Stimulated activated memory B cell treated with anti-CD40 and anti-IgM and Interleukin-4, amounts not matched to agents 10 μg/mL and 1 μg/mL and 100 μg/mL, for 72 hours (primary cell): ENCODE data around the gene ADH5.
"Not testable (repeated sequence)": the region's sequence is repeated elsewhere in the genome, so short reads cannot be mapped to it uniquely, and the experiment has no call there.

Experiments
- ATAC-seq: fragments of 150-1000 bp; cut with Tn5 transposase; 2 replicates; pipeline ENCODE4 v1.10.0; 2021
- H3K27ac Mint-ChIP-seq: one replicate; pipeline ENCODE4 v1.8.0; 2022; ENCODE audit warnings: mild to moderate bottlenecking, mixed read lengths
- H3K27me3 Mint-ChIP-seq: one replicate; pipeline ENCODE4 v1.8.0; 2022; ENCODE audit warnings: mixed read lengths
- H3K36me3 Mint-ChIP-seq: one replicate; pipeline ENCODE4 v1.8.0; 2022; ENCODE audit warnings: mixed read lengths
- H3K4me1 Mint-ChIP-seq: one replicate; pipeline ENCODE4 v1.8.0; 2022; ENCODE audit warnings: mixed read lengths
- H3K4me3 Mint-ChIP-seq: one replicate; pipeline ENCODE4 v1.8.0; 2022; ENCODE audit warnings: mild to moderate bottlenecking, moderate library complexity, mixed read lengths
- H3K9me3 Mint-ChIP-seq: one replicate; pipeline ENCODE4 v1.8.0; 2022; ENCODE audit warnings: mixed read lengths

ADH5 gene

GRCh38 chr4:99071159-99071558 lies 17.4 kb downstream of the ADH5 start:
- Mint-ChIP-seq H3K4me1 (no peaks in the 10 kb centered on the region), H3K4me3 (no peak overlapping the region), H3K36me3 (peaks cover 43% of the 10 kb centered on the region), H3K27me3 (no peaks in the 10 kb centered on the region), H3K9me3 (no peaks in the 10 kb centered on the region), H3K27ac (no peak overlapping the region)
- no peak for ATAC-seq

DNA sequence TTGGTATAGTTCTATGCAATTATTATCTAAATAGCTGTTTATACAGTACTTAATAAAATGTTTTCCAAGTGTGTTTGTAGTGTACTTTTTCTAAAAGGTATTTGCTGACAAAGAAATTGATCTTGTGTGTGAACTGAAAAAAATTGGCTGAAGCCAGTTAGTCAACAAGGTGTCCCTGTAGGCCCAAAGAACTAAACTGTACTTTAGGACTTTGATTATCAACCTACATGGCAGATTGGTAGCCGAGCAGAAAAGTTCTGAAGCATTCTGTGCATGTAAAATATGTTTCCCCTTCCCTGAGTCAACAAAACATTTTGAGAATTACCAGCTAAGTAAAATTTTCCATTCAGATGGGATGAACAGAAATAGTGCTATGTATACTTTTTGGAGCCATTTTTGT lies 21.0 kb downstream of the ADH5 start:
- Mint-ChIP-seq H3K4me1 (no peaks in the 10 kb centered on the region), H3K4me3 (no peak overlapping the region), H3K9me3 (peaks cover 3% of the 10 kb centered on the region), H3K36me3 (peaks cover 42% of the 10 kb centered on the region), H3K27ac (no peak overlapping the region), H3K27me3 (no peaks in the 10 kb centered on the region)
- ATAC-seq: no peak

GRCh38 chr4:99065521-99065920 lies 23.1 kb downstream of the ADH5 start:
- H3K27me3 Mint-ChIP-seq, ATAC-seq, H3K9me3 Mint-ChIP-seq, H3K27ac Mint-ChIP-seq, H3K4me1 Mint-ChIP-seq, H3K4me3 Mint-ChIP-seq: not testable (repeated sequence)
- peaks cover 44% of the 10 kb centered on the region for H3K36me3 Mint-ChIP-seq

GRCh38 chr4:99062120-99062519 lies 26.5 kb downstream of the ADH5 start:
- Mint-ChIP-seq H3K4me1 (peaks cover 7% of the 10 kb centered on the region), H3K36me3 (peaks cover 63% of the 10 kb centered on the region), H3K27ac (peak overlapping the region; percentile 55), H3K4me3 (no peak overlapping the region), H3K27me3 (no peaks in the 10 kb centered on the region), H3K9me3 (peaks cover 3% of the 10 kb centered on the region)
- ATAC-seq: no peak

DNA sequence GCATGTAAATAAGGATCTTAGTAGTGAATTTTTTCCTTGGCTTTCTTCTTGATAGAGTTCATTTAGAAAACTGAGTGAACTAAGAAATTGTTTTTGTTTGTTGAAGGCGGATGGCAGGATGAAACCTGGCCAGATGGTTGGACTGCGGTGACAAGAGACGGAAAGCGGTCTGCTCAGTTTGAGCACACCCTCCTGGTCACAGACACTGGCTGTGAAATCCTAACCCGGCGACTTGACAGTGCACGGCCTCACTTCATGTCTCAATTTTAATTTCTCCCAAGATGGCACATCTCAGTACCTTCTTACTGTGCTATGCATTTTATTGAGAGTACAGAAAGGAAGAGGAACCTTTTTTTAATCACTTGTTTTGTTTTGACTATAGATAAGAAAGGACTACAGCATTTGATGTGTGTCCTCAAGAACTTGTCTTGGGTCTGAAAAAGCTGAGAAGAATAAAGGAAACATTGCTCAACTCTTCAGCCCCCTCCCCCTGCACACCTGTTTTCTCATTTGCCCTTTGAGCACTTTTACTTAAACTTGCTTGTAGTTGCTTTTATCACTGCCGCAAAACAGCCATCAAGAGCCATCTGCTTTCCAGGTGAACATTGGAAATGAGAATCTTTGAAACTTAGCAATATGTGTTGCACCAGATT lies 27.4 kb downstream of the ADH5 start:
- Mint-ChIP-seq H3K27me3 (no peaks in the 10 kb centered on the region), H3K4me3 (no peak overlapping the region), H3K36me3 (peaks cover 66% of the 10 kb centered on the region), H3K27ac (no peak overlapping the region), H3K9me3 (peaks cover 3% of the 10 kb centered on the region), H3K4me1 (peaks cover 10% of the 10 kb centered on the region)
- ATAC-seq: no peak

GRCh38 chr4:99059550-99059949 lies 29.0 kb downstream of the ADH5 start:
- Mint-ChIP-seq H3K27ac (peak overlapping the region; percentile 8), H3K4me1 (peaks cover 16% of the 10 kb centered on the region), H3K4me3 (no peak overlapping the region), H3K9me3 (no peaks in the 10 kb centered on the region), H3K27me3 (no peaks in the 10 kb centered on the region), H3K36me3 (peaks cover 60% of the 10 kb centered on the region)
- ATAC-seq: no peak

GRCh38 chr4:99058228-99058627 lies 30.4 kb downstream of the ADH5 start:
- no peak for ATAC-seq
- H3K36me3 Mint-ChIP-seq: peaks cover 54% of the 10 kb centered on the region
- no peaks in the 10 kb centered on the region for H3K9me3 Mint-ChIP-seq
- H3K27me3 Mint-ChIP-seq: no peaks in the 10 kb centered on the region
- H3K27ac Mint-ChIP-seq: no peak overlapping the region
- no peak overlapping the region for H3K4me3 Mint-ChIP-seq
- H3K4me1 Mint-ChIP-seq: peaks cover 17% of the 10 kb centered on the region

GRCh38 chr4:99054428-99054994 lies 34.1 kb downstream of the ADH5 start:
- Mint-ChIP-seq H3K27me3 (no peaks in the 10 kb centered on the region), H3K36me3 (peaks cover 56% of the 10 kb centered on the region), H3K9me3 (no peaks in the 10 kb centered on the region), H3K27ac (peak overlapping the region; percentile 53), H3K4me3 (no peak overlapping the region), H3K4me1 (peaks cover 16% of the 10 kb centered on the region)
- ATAC-seq: no peak

DNA sequence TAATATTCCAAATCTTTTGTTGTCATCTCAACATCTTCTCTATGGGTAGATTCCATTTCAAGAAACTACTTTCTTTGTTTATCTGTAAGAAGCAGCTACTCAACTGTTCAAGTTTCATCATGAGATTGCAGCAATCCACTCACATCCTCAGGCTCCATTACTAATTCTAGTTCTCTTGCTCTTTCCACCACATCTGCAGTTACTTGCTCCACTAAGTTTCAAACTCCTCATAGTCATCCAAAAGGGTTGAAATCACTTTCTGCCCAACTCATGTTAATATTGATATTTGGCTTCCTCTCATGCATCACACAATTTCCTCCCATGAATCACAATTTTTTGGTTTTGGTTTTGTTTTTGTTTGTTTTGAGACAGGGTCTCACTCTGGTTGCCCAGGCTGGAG lies 35.7 kb downstream of the ADH5 start:
- peak overlapping the region; percentile 34 for H3K27ac Mint-ChIP-seq
- ATAC-seq: no peak
- no peaks in the 10 kb centered on the region for H3K9me3 Mint-ChIP-seq
- H3K4me3 Mint-ChIP-seq: no peak overlapping the region
- H3K27me3 Mint-ChIP-seq: no peaks in the 10 kb centered on the region
- peaks cover 16% of the 10 kb centered on the region for H3K4me1 Mint-ChIP-seq
- H3K36me3 Mint-ChIP-seq: peaks cover 51% of the 10 kb centered on the region

DNA sequence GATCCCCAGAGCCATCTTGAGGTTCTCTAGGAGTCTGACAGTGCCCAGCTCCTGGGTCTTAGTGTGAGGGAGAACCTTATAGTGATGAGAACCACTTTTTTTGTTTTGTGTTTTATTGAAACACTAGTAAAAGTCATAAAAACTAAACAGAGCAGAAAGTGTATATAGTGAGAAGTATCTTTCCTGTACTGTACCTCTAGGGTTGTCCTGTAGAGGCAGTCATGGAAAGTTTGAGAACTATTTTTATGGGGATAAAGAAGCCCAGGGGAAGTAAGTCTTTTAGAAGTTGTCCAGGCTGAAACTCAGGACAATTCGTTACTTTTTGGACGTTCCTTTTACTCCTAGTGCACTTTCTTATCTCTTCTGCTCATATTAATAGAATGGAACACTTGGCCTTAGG lies 40.9 kb downstream of the ADH5 start:
- Mint-ChIP-seq H3K9me3 (no peaks in the 10 kb centered on the region), H3K27me3 (no peaks in the 10 kb centered on the region), H3K4me3 (no peak overlapping the region), H3K36me3 (peaks cover 69% of the 10 kb centered on the region), H3K4me1 (peaks cover 9% of the 10 kb centered on the region), H3K27ac (no peak overlapping the region)
- ATAC-seq: no peak

DNA sequence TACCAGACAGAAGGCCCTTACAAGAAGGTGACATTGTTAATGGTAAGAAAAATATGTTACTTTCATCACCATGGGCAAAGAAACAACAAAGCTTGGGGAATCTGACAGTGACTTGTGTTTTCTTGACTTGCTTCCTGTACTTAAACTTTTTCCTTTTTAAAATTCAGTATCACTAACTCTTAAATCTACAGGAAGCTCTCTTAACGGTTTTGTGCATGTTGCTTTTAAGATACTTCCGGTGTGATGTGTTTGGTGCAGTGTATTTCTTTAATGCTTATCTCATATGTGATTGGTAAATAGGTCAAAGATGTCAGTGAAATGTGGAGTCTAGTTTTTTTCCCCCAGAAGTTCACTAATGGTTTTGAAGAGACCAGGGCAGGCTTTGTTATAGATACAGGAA lies 45.2 kb downstream of the ADH5 start:
- Mint-ChIP-seq H3K27me3 (no peaks in the 10 kb centered on the region), H3K27ac (peak overlapping the region; percentile 33), H3K9me3 (no peaks in the 10 kb centered on the region), H3K4me1 (peaks cover 8% of the 10 kb centered on the region), H3K4me3 (no peak overlapping the region), H3K36me3 (peaks cover 42% of the 10 kb centered on the region)
- no peak for ATAC-seq

- no peak for ATAC-seq
- no peak overlapping the region for H3K4me3 Mint-ChIP-seq
- peaks cover 2% of the 10 kb centered on the region for H3K4me1 Mint-ChIP-seq
- no peak overlapping the region for H3K27ac Mint-ChIP-seq
- H3K36me3 Mint-ChIP-seq: peaks cover 57% of the 10 kb centered on the region
- H3K9me3 Mint-ChIP-seq: peaks cover 2% of the 10 kb centered on the region
- H3K27me3 Mint-ChIP-seq: no peaks in the 10 kb centered on the region
Measured at GRCh38 chr4:99038213-99038612, 50.4 kb downstream of the ADH5 start.

GRCh38 chr4:99033956-99034355 lies 54.6 kb downstream of the ADH5 start:
- peaks cover 55% of the 10 kb centered on the region for H3K36me3 Mint-ChIP-seq
- no peak overlapping the region for H3K4me3 Mint-ChIP-seq
- peaks cover 11% of the 10 kb centered on the region for H3K4me1 Mint-ChIP-seq
- no peak overlapping the region for H3K27ac Mint-ChIP-seq
- no peaks in the 10 kb centered on the region for H3K27me3 Mint-ChIP-seq
- ATAC-seq: no peak
- peaks cover 2% of the 10 kb centered on the region for H3K9me3 Mint-ChIP-seq

DNA sequence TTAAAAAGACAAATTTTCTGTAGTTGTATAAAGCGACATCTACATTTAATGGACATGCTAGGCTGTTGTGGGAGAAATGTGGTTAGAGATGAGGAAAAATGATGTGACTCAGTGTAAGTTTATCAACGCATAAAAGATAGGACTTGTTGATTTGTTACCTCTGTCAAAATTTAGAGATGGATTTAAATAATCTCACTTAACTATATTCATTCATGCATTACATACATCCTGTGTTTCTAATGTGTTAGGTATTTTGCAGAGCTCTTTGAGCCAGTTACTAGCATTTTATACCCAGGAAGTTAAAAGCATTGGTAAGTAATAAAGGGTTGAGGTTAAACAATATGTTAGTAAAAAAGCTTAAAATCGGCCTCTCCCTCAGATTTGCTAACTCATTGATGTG lies 58.7 kb downstream of the ADH5 start:
- no peak overlapping the region for H3K4me3 Mint-ChIP-seq
- H3K27me3 Mint-ChIP-seq: no peaks in the 10 kb centered on the region
- peaks cover 22% of the 10 kb centered on the region for H3K36me3 Mint-ChIP-seq
- ATAC-seq: no peak
- H3K4me1 Mint-ChIP-seq: peaks cover 43% of the 10 kb centered on the region
- H3K9me3 Mint-ChIP-seq: no peaks in the 10 kb centered on the region
- H3K27ac Mint-ChIP-seq: no peak overlapping the region

DNA sequence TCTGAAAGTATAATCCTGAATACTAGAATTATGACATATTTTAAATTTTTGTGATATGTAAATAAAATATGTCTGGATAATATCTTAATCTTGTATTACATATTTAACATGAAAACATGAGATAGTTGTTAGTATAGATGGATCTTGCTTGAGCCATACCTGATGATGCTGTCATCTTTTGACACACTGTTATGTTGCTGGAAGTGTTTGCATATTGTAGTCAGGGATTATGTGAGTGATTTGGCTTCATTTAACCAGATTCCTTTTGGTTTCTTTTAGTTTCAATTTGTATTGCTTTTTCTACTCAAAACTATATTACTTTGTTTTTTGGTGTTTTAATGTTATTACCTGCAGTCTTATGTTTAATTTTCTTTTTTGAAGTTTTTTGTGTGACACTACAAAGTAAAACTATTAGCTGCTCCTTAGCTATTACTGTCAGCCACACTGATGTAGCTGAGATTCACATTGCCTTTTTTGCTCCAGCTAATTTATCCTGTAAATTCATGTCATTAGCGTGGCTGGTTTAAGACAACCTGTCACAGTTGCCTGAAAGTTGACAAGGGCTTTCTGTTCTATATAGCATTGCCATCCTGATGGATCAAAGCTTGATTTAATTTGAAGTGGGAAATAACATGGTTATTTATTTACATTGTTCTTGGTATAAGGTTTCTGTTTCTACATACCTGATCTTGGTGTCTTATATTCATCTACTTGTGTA lies 59.4 kb downstream of the ADH5 start:
- H3K9me3 Mint-ChIP-seq: no peaks in the 10 kb centered on the region
- peaks cover 15% of the 10 kb centered on the region for H3K36me3 Mint-ChIP-seq
- H3K27ac Mint-ChIP-seq: no peak overlapping the region
- no peak for ATAC-seq
- no peak overlapping the region for H3K4me3 Mint-ChIP-seq
- no peaks in the 10 kb centered on the region for H3K27me3 Mint-ChIP-seq
- peaks cover 49% of the 10 kb centered on the region for H3K4me1 Mint-ChIP-seq

- Mint-ChIP-seq H3K27ac (no peak overlapping the region), H3K27me3 (no peaks in the 10 kb centered on the region), H3K4me1 (peaks cover 59% of the 10 kb centered on the region), H3K4me3 (no peak overlapping the region), H3K36me3 (peaks cover 6% of the 10 kb centered on the region), H3K9me3 (no peaks in the 10 kb centered on the region)
- no peak for ATAC-seq
Measured at GRCh38 chr4:99028187-99028586, 60.4 kb downstream of the ADH5 start.
